ENCODE measurements around the gene SLC13A5.

GRCh38 chr17:6669479-6670212 is 43.5 kb downstream of the SLC13A5 start:
- TF ChIP-seq CTCF (IDR thresholded peaks at IDR 0.05), result no peak
- no peak for TF ChIP-seq EZH2 (IDR thresholded peaks at IDR 0.05)
